ENCODE measurements around the gene TMTC1.

- TF ChIP-seq, protein P1, sequence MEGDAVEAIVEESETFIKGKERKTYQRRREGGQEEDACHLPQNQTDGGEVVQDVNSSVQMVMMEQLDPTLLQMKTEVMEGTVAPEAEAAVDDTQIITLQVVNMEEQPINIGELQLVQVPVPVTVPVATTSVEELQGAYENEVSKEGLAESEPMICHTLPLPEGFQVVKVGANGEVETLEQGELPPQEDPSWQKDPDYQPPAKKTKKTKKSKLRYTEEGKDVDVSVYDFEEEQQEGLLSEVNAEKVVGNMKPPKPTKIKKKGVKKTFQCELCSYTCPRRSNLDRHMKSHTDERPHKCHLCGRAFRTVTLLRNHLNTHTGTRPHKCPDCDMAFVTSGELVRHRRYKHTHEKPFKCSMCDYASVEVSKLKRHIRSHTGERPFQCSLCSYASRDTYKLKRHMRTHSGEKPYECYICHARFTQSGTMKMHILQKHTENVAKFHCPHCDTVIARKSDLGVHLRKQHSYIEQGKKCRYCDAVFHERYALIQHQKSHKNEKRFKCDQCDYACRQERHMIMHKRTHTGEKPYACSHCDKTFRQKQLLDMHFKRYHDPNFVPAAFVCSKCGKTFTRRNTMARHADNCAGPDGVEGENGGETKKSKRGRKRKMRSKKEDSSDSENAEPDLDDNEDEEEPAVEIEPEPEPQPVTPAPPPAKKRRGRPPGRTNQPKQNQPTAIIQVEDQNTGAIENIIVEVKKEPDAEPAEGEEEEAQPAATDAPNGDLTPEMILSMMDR (IDR thresholded peaks at IDR 0.05 in 8 of 11, conservative IDR thresholded peaks at IDR 0.05 in 3 of 11) = no peak
- TF ChIP-seq POLR2A (IDR thresholded peaks at IDR 0.05) = no peak
Measured at GRCh38 chr12:29688914-29689313, 94.8 kb downstream of the TMTC1 start.

All from spleen (tissue), 7 donors.